Breast epithelium (tissue), 4 donors: ENCODE data around the gene BRICD5. TPM values are rescaled to one million over a fixed set of nuclear protein-coding genes. Genes with fewer than 3 reads are reported as not detected.

Experiments used
- DNase-seq, 2 donors: peaks; one replicate each; pipeline ENCODE4 v3.0.0-alpha.2; 2019; ENCODE audit warnings: low spot score in 2 of 2
- H3K27ac ChIP-seq, 2 donors: fragments of 200-600 bp; sonication (generic) in 1 of 2; one replicate each; pipeline ENCODE4 v1.5.1; 2016 to 2019; ENCODE audit warnings: mild to moderate bottlenecking in 1 of 2
- H3K27me3 ChIP-seq, 2 donors: fragments of 200-600 bp; sonication (generic) in 1 of 2; one replicate each; pipeline versions ENCODE4 v1.5.1 to v1.6.0; 2017 to 2019; ENCODE audit warnings: control low read depth in 1 of 2, mild to moderate bottlenecking in 1 of 2
- H3K36me3 ChIP-seq: fragments of 200-600 bp; one replicate; pipeline ENCODE4 v1.5.1; 2019
- H3K4me1 ChIP-seq, 2 donors: fragments of 200-600 bp; sonication (generic); one replicate each; pipeline ENCODE4 v1.5.1; 2016 to 2019; ENCODE audit warnings: control low read depth in 1 of 2
- H3K4me3 ChIP-seq, 3 donors: fragments of 200-600 bp; sonication (generic); 1 replicate in 2 of 3; 2 replicates in 1 of 3; pipeline ENCODE4 v1.5.1; 2016 to 2019; ENCODE audit warnings: mild to moderate bottlenecking in 3 of 3, moderate library complexity in 2 of 3
- H3K9me3 ChIP-seq, 2 donors: fragments of 200-600 bp; sonication (generic) in 1 of 2; one replicate each; pipeline ENCODE4 v1.5.1; 2016 to 2019; ENCODE audit warnings: control low read depth in 1 of 2
- CTCF ChIP-seq, 3 donors: fragments of 450-650 bp; IDR thresholded peaks; one replicate each; pipeline ENCODE4 v1.5.1; 2016 to 2017; ENCODE audit warnings: antibody characterized with exemption in 3 of 3, mild to moderate bottlenecking in 3 of 3, moderate library complexity in 3 of 3
- POLR2A ChIP-seq: fragments of 450-650 bp; IDR thresholded peaks from one replicate; pipeline ENCODE4 v1.6.1; 2016; ENCODE audit warnings: antibody characterized with exemption, mild to moderate bottlenecking, moderate library complexity
- POLR2AphosphoS5 ChIP-seq, 3 donors: sonication (generic); formaldehyde crosslinking; IDR thresholded peaks; one replicate each; pipeline ENCODE4 v1.6.1; 2017; ENCODE audit warnings: antibody characterized with exemption in 3 of 3
- intact Hi-C: fragments of 100-400 bp; cut with DNase I; formaldehyde crosslinking; loops from one replicate; pipeline ENCODE4 v1.15.1; 2023; ENCODE audit warnings: low total_unique reads
- total RNA-seq, 3 donors: library from RNA; depleted of rRNA; stranded (reverse); fragments of >200 nt; gene quantifications; one replicate each; pipeline ENCODE4 v1.1.0, GENCODE V29; 2016

BRICD5 gene
- total RNA-seq, 3 donors from 2014 or later, result 1.4 to 7.5 (median 5.9) TPM

GRCh38 chr16:2238838-2239675 is 28.4 kb upstream of the BRICD5 start:
- intact Hi-C loops, result no loop called here
- DNase-seq, result no peak
- peaks cover 6 to 14% of the 10 kb centered on the region in 2 donors for H3K4me1 ChIP-seq
- peaks cover under 1% of the 10 kb centered on the region for H3K36me3 ChIP-seq
- H3K4me3 ChIP-seq, result no peak overlapping the region
- no peaks in the 10 kb centered on the region for H3K27me3 ChIP-seq
- no peaks in the 10 kb centered on the region for H3K9me3 ChIP-seq
- H3K27ac ChIP-seq, result no peak overlapping the region
- TF ChIP-seq CTCF (IDR thresholded peaks at IDR 0.05) (no peak), POLR2A (no peak), POLR2AphosphoS5 (IDR thresholded peaks at IDR 0.05) (no peak)

GRCh38 chr16:2238150-2238837 is 27.6 kb upstream of the BRICD5 start:
- H3K9me3 ChIP-seq, result no peaks in the 10 kb centered on the region
- H3K27me3 ChIP-seq, result no peaks in the 10 kb centered on the region
- H3K36me3 ChIP-seq, result peaks cover 7% of the 10 kb centered on the region
- H3K4me1 ChIP-seq, result peaks cover 6 to 14% of the 10 kb centered on the region in 2 donors
- H3K27ac ChIP-seq, result no peak overlapping the region
- H3K4me3 ChIP-seq, result no peak overlapping the region
- DNase-seq, result no peak
- TF ChIP-seq POLR2AphosphoS5 (IDR thresholded peaks at IDR 0.05), result no peak
- no peak for TF ChIP-seq CTCF (IDR thresholded peaks at IDR 0.05)
- TF ChIP-seq POLR2A, result no peak
- intact Hi-C loops, result no loop called here

GRCh38 chr16:2237493-2238149 is 27.0 kb upstream of the BRICD5 start:
- no peaks in the 10 kb centered on the region for H3K27me3 ChIP-seq
- TF ChIP-seq POLR2AphosphoS5 (IDR thresholded peaks at IDR 0.05), result no peak
- no peak for TF ChIP-seq CTCF (IDR thresholded peaks at IDR 0.05)
- H3K36me3 ChIP-seq, result peaks cover 7% of the 10 kb centered on the region
- intact Hi-C loops, result no loop called here
- H3K4me3 ChIP-seq, result peak overlapping the region in 1 of 3 donors; percentile 34
- H3K4me1 ChIP-seq, result peaks cover 6 to 14% of the 10 kb centered on the region in 2 donors
- no peak overlapping the region for H3K27ac ChIP-seq
- H3K9me3 ChIP-seq, result no peaks in the 10 kb centered on the region
- DNase-seq, result no peak

GRCh38 chr16:2237102-2237482 is 26.4 kb upstream of the BRICD5 start:
- peak overlapping the region; percentile 20 to 59 (median 34) for H3K4me3 ChIP-seq

More at GRCh38 chr16:2237102-2237482, 26.4 kb upstream of the BRICD5 start:
- Histone ChIP-seq H3K9me3 (no peaks in the 10 kb centered on the region), H3K4me1 (peaks cover 6 to 14% of the 10 kb centered on the region in 2 donors), H3K27ac (no peak overlapping the region), H3K27me3 (no peaks in the 10 kb centered on the region), H3K36me3 (peaks cover 12% of the 10 kb centered on the region)
- TF ChIP-seq CTCF (IDR thresholded peaks at IDR 0.05), result no peak
- TF ChIP-seq POLR2A, result no peak
- TF ChIP-seq POLR2AphosphoS5 (IDR thresholded peaks at IDR 0.05), result no peak
- intact Hi-C loops, result no loop called here
- no peak for DNase-seq
